HCT116 (cell line): ENCODE data around the gene DRC7. TPM values are rescaled to one million over a fixed set of nuclear protein-coding genes. Genes with fewer than 3 reads are reported as not detected.

Source experiments
- ATAC-seq: fragments of 200-7000 bp; cut with Tn5 transposase; 2 replicates; pipeline ENCODE4 v1.9.1; 2020; ENCODE audit warnings: mild to moderate bottlenecking, moderate library complexity
- BruUV-seq: library from RNA; stranded (reverse); fragments of 400-500 nt; replicated peaks from 2 replicates; lab custom pipeline; 2021; lab: Mats Ljungman, UMichigan
- CTCF ChIA-PET: fragments of 300-600 bp; sonication (Branson Sonifier 250); formaldehyde crosslinking; loops from one replicate; lab custom pipeline; 2021; ENCODE audit warnings: antibody characterized with exemption; lab: Charles Lee
- POLR2A ChIA-PET: fragments of 300-600, 350-600 bp; sonication (Branson Sonifier 250); formaldehyde crosslinking; loops from one replicate; lab custom pipeline; 2021; ENCODE audit warnings: antibody characterized with exemption; lab: Charles Lee
- RAD21 ChIA-PET, 2 experiments: fragments of 300-600 bp; sonication (Branson Sonifier 250); formaldehyde crosslinking; loops; one replicate each; lab custom pipeline; 2023; ENCODE audit warnings: low total read pairs in 2 of 2; ENCODE audit not compliant: uncharacterized antibody in 2 of 2, unreplicated experiment in 2 of 2, low non-redundant PET in 1 of 2; lab: Charles Lee
- DNase-seq: peaks from one replicate; pipeline ENCODE4 v3.0.0-alpha.2; 2010; ENCODE audit warnings: low read depth, low spot score
- H2AFZ ChIP-seq: fragments of 200-600 bp; shearing (Covaris generic), sonication (generic); 2 replicates; pipeline ENCODE4 v1.6.1; 2017; ENCODE audit warnings: low read depth, mixed run types, mixed read lengths, antibody characterized with exemption, low read length; ENCODE audit not compliant: poor library complexity, severe bottlenecking
- H3K27ac ChIP-seq: 2 replicates; pipeline ENCODE4 v1.5.1; 2012; ENCODE audit warnings: low read depth, low read length
- H3K27me3 ChIP-seq: fragments of 200-600 bp; sonication (generic); 2 replicates; pipeline ENCODE4 v1.6.1; 2016; ENCODE audit warnings: mixed run types, low read length, mixed read lengths; ENCODE audit not compliant: insufficient read depth
- H3K36me3 ChIP-seq, 2 experiments: fragments of 200-500 bp in 1 of 2; fragments of 200-600 bp in 1 of 2; sonication (Bioruptor generic) in 1 of 2; sonication (generic) in 1 of 2; 2 replicates each; pipeline versions ENCODE4 v1.5.1 to v1.6.1; 2014 to 2016; ENCODE audit warnings: low read length in 2 of 2, inconsistent platforms in 1 of 2, mixed read lengths in 1 of 2, mixed run types in 1 of 2; ENCODE audit not compliant: insufficient read depth in 2 of 2, control insufficient read depth in 1 of 2
- H3K4me1 ChIP-seq, 2 experiments: fragments of 200-600 bp in 1 of 2; sonication (generic) in 1 of 2; 2 replicates each; pipeline versions ENCODE4 v1.5.1 to v1.6.1; 2012 to 2017; ENCODE audit warnings: low read length in 2 of 2, inconsistent platforms in 1 of 2, mild to moderate bottlenecking in 1 of 2, mixed read lengths in 1 of 2, mixed run types in 1 of 2, moderate library complexity in 1 of 2; ENCODE audit not compliant: insufficient read depth in 2 of 2, control insufficient read depth in 1 of 2
- H3K4me2 ChIP-seq: fragments of 200-600 bp; sonication (generic); 2 replicates; pipeline ENCODE4 v1.6.1; 2017; ENCODE audit warnings: mixed run types, low read length, mixed read lengths
- H3K4me3 ChIP-seq, 2 experiments: fragments of 200-600 bp in 1 of 2; sonication (generic) in 1 of 2; replicated peaks in 1 of 2; 2 replicates each; pipeline ENCODE4 v1.5.1; 2011 to 2016; ENCODE audit warnings: low read length in 2 of 2, control low read depth in 1 of 2, low read depth in 1 of 2, mild to moderate bottlenecking in 1 of 2, mixed read lengths in 1 of 2, mixed run types in 1 of 2
- H3K79me2 ChIP-seq: fragments of 200-600 bp; sonication (generic); 2 replicates; pipeline ENCODE4 v1.6.1; 2017; ENCODE audit warnings: mild to moderate bottlenecking, mixed run types, low read length, moderate library complexity, mixed read lengths; ENCODE audit not compliant: insufficient read depth
- H3K9ac ChIP-seq: fragments of 200-600 bp; sonication (generic); 2 replicates; pipeline ENCODE4 v1.6.1; 2016; ENCODE audit warnings: low read length, mixed read lengths
- H3K9me2 ChIP-seq: fragments of 200-600 bp; sonication (generic), shearing (Covaris generic); 2 replicates; pipeline ENCODE4 v1.6.1; 2017; ENCODE audit warnings: mixed run types, mild to moderate bottlenecking, moderate library complexity; ENCODE audit not compliant: insufficient read depth
- H3K9me3 ChIP-seq, 2 experiments: fragments of 200-500 bp in 1 of 2; fragments of 200-600 bp in 1 of 2; sonication (Bioruptor generic) in 1 of 2; sonication (generic) in 1 of 2; 2 replicates each; pipeline ENCODE4 v1.6.1; 2014 to 2017; ENCODE audit warnings: low read length in 2 of 2, mixed read lengths in 2 of 2, inconsistent platforms in 1 of 2, low read depth in 1 of 2, mild to moderate bottlenecking in 1 of 2, mixed run types in 1 of 2, moderate library complexity in 1 of 2; ENCODE audit not compliant: control insufficient read depth in 1 of 2, insufficient read depth in 1 of 2
- H4K20me1 ChIP-seq: fragments of 200-600 bp; sonication (generic), shearing (Covaris generic); 2 replicates; pipeline ENCODE4 v1.6.1; 2017; ENCODE audit warnings: mixed run types, mild to moderate bottlenecking, moderate library complexity; ENCODE audit not compliant: insufficient read depth
- CEBPB ChIP-seq: IDR thresholded peaks from 2 replicates; pipeline ENCODE4 v1.6.1; 2012; ENCODE audit warnings: low read depth
- EZH2phosphoT487 ChIP-seq: fragments of 200-600 bp; IDR thresholded peaks from 2 replicates; pipeline ENCODE4 v1.6.1; 2018; ENCODE audit warnings: antibody characterized with exemption, borderline replicate concordance
- JUND ChIP-seq: IDR thresholded peaks from 2 replicates; pipeline ENCODE4 v1.6.1; 2012
- RAD21 ChIP-seq: IDR thresholded peaks from 2 replicates; pipeline ENCODE4 v1.6.1; 2012; ENCODE audit warnings: low read depth, mild to moderate bottlenecking
- YY1 ChIP-seq: IDR thresholded peaks from 2 replicates; pipeline ENCODE4 v1.6.1; 2011; ENCODE audit warnings: low read length, low read depth, moderate library complexity, mild to moderate bottlenecking; ENCODE audit not compliant: insufficient replicate concordance; ENCODE audit errors: extremely low read depth
- intact Hi-C: fragments of 100-400 bp; cut with micrococcal nuclease; formaldehyde crosslinking; loops from 2 replicates; pipeline ENCODE4 v1.10.0; 2022
- total RNA-seq: library from RNA; stranded (reverse); gene quantifications from one replicate; pipeline ENCODE4 v1.2.1, GENCODE V29; 2021; ENCODE audit not compliant: unreplicated experiment
- TF ChIP-seq, protein P1 (sequence below), 3 experiments: fragments of 200-600 bp in 1 of 3; sonication (generic) in 1 of 3; IDR thresholded peaks in 2 of 3; conservative IDR thresholded peaks in 1 of 3; 2 replicates each; pipeline ENCODE4 v1.5.1; 2012 to 2017; ENCODE audit warnings: low read depth in 2 of 3, low read length in 2 of 3, antibody characterized with exemption in 1 of 3, borderline replicate concordance in 1 of 3, control low read depth in 1 of 3, mild to moderate bottlenecking in 1 of 3, mixed read lengths in 1 of 3, mixed run types in 1 of 3, moderate library complexity in 1 of 3; ENCODE audit not compliant: insufficient read depth in 1 of 3

DRC7 gene
- total RNA-seq, 1 experiment from 2014 or later, result 0.91 TPM

DNA sequence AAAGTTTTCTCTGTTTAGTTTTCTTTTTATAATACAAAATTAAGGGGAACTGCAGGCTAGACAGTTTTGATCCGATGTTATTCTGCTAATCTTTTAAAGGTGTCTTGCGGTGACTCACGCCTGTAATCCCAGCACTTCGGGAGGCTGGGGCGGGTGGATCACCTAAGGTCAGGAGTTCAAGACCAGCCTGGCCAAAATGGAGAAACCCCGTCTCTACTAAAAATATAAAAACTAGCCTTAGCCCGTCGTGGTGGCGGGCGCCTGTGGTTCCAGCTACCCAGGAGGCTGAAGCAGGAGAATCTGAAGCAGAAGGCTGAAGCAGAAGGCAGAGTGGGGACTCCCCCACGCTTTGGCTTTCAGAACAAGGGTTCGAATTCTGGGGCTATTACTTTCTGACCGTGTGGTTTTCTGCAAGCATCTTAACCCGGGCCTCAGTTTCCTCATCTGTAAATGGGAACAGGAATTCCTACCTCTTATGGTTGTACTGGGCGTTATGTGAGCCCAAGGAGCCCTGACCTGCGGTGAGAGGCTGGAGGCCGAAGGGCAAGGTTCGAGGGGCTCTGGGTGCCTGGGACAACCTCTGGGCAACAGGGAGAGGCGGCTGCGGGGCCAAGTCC is 39.8 kb downstream of the DRC7 start:
- H3K9ac ChIP-seq, result peak overlapping the region; percentile 94
- H3K79me2 ChIP-seq, result peaks cover 10% of the 10 kb centered on the region; the same call in 1 of the 2 replicates
- ChIA-PET POLR2A (interaction anchor here (0.9 to 1.5 kb wide), 5 partner anchors 10 to 267 kb away, joined by 3 to 4 read pairs (median 3); partner anchors contain the start of gene USB1), CTCF (interaction anchor here (0.9 to 2.5 kb wide), 5 partner anchors 11 to 158 kb away, joined by 3 to 10 read pairs (median 5); no protein-coding TSS in a partner anchor), RAD21 (no interaction called here)
- H3K4me2 ChIP-seq, result peak overlapping the region; percentile 93
- H3K27me3 ChIP-seq, result no peaks in the 10 kb centered on the region
- H3K27ac ChIP-seq, result peak overlapping the region; percentile 79
- H4K20me1 ChIP-seq, result no peaks in the 10 kb centered on the region
- H3K9me3 ChIP-seq, result no peaks in the 10 kb centered on the region
- TF ChIP-seq JUND (no peak), RAD21 (no peak), YY1 (no peak), CEBPB (no peak), EZH2phosphoT487 (no peak)
- TF ChIP-seq, protein P1, sequence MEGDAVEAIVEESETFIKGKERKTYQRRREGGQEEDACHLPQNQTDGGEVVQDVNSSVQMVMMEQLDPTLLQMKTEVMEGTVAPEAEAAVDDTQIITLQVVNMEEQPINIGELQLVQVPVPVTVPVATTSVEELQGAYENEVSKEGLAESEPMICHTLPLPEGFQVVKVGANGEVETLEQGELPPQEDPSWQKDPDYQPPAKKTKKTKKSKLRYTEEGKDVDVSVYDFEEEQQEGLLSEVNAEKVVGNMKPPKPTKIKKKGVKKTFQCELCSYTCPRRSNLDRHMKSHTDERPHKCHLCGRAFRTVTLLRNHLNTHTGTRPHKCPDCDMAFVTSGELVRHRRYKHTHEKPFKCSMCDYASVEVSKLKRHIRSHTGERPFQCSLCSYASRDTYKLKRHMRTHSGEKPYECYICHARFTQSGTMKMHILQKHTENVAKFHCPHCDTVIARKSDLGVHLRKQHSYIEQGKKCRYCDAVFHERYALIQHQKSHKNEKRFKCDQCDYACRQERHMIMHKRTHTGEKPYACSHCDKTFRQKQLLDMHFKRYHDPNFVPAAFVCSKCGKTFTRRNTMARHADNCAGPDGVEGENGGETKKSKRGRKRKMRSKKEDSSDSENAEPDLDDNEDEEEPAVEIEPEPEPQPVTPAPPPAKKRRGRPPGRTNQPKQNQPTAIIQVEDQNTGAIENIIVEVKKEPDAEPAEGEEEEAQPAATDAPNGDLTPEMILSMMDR (IDR thresholded peaks at IDR 0.05 in 2 of 3, conservative IDR thresholded peaks at IDR 0.05 in 1 of 3; ENCODE audit: borderline replicate concordance in 1 of 3, insufficient read depth in 1 of 3, low read depth in 2 of 3, low read length in 2 of 3), result no peak
- H3K4me3 ChIP-seq, result peak overlapping the region; percentile 91 to 96
- DNase-seq (no peak), ATAC-seq (no peak; the same call in 1 of the 2 replicates)
- BruUV-seq, result no TSS peak
- no peak overlapping the region for H2AFZ ChIP-seq
- no peaks in the 10 kb centered on the region for H3K36me3 ChIP-seq
- peaks cover 8 to 24% of the 10 kb centered on the region in 2 experiments for H3K4me1 ChIP-seq
- H3K9me2 ChIP-seq, result no peaks in the 10 kb centered on the region
- intact Hi-C loops, result no loop called here
